Activated CD8-positive, alpha-beta memory T cell treated with anti-CD3 and anti-CD28 coated beads for 36 hours (primary cell): ENCODE data around the gene PCDHA5. TPM values are rescaled to one million over a fixed set of nuclear protein-coding genes. Genes with fewer than 3 reads are reported as not detected.

Experiments used
- CTCF ChIA-PET: fragments of 350-600 bp; sonication (Branson Sonifier 250); formaldehyde crosslinking; loops from one replicate; lab custom pipeline; 2021; ENCODE audit warnings: antibody characterized with exemption; lab: Charles Lee
- POLR2A ChIA-PET: fragments of 350-600 bp; sonication (Branson Sonifier 250); formaldehyde crosslinking; loops from one replicate; lab custom pipeline; 2021; ENCODE audit warnings: antibody characterized with exemption; lab: Charles Lee
- total RNA-seq, 2 experiments: library from RNA; stranded (reverse); gene quantifications; one replicate each; pipeline ENCODE4 v1.2.3, GENCODE V29; 2021

Gene PCDHA5
- total RNA-seq, 2 experiments from 2014 or later = not detected

DNA sequence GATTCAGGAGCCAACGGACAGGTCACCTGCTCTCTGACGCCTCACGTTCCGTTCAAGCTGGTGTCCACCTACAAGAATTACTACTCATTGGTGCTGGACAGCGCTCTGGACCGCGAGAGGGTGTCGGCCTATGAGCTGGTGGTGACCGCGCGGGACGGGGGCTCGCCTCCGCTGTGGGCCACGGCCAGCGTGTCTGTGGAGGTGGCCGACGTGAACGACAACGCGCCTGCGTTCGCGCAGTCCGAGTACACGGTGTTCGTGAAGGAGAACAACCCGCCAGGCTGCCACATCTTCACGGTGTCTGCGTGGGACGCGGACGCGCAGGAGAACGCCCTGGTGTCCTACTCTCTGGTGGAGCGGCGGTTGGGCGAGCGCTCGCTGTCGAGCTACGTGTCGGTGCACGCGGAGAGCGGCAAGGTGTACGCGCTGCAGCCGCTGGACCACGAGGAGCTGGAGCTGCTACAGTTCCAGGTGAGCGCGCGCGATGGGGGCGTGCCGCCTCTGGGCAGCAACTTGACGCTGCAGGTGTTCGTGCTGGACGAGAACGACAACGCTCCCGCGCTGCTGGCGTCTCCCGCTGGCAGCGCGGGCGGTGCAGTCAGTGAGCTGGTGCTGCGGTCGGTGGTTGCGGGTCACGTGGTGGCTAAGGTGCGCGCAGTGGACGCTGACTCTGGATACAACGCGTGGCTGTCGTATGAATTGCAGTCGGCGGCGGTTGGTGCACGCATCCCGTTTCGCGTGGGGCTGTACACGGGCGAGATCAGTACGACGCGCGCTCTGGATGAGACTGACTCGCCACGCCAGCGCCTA lies 36.0 kb downstream of the PCDHA5 start:
- ChIA-PET CTCF (no interaction called here), POLR2A (no interaction called here)

DNA sequence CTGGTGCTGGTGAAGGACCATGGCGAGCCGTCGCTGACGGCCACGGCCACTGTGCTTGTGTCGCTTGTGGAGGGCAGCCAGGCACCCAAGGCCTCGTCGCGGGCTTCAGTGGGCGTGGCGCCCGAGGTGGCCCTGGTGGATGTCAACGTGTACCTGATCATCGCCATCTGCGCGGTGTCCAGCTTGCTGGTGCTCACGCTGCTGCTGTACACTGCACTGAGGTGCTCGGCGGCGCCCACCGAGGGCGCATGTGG lies 36.5 kb downstream of the PCDHA5 start:
- ChIA-PET POLR2A (no interaction called here), CTCF (no interaction called here)

DNA sequence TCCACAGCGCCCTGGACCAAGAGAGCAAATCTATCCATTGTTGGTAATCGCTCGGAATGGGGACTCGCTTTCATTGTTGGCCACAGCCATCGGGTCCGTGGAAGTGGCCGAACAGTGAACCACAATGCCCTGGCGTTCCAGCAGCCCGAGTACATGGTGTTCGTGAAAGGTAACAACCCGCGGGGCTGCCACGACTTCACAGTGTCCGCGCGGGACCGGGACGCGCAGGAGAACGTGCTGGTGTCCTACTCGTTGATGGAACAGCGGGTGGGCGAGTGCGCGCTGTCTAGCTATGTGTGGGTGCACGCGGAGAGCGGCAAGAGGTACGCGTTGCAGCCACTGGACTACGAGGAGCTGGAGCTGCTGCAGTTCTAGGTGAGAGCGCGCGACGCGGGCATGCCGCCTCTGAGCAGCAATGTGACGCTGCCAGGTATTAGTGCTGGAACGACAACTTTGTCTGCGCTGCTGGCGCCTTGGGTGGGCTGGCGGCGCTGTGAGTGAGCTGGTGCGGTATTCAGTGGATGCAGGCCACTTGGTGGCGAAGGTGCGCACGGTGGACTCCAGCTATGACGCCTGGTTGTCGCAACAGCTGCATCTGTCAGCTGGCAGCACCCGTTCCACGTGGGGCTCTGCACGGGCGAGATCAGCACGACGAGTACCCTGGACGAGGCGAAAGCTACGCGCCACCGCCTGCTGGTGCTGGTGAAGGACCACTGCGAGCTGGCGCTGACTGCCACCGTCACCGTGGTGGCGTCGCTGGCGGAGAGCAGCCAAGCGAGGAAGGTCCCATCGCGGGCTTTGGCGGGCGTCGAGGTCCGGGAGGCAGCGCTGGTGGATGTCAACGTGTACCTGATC lies 41.3 kb downstream of the PCDHA5 start:
- POLR2A ChIA-PET = no interaction called here

DNA sequence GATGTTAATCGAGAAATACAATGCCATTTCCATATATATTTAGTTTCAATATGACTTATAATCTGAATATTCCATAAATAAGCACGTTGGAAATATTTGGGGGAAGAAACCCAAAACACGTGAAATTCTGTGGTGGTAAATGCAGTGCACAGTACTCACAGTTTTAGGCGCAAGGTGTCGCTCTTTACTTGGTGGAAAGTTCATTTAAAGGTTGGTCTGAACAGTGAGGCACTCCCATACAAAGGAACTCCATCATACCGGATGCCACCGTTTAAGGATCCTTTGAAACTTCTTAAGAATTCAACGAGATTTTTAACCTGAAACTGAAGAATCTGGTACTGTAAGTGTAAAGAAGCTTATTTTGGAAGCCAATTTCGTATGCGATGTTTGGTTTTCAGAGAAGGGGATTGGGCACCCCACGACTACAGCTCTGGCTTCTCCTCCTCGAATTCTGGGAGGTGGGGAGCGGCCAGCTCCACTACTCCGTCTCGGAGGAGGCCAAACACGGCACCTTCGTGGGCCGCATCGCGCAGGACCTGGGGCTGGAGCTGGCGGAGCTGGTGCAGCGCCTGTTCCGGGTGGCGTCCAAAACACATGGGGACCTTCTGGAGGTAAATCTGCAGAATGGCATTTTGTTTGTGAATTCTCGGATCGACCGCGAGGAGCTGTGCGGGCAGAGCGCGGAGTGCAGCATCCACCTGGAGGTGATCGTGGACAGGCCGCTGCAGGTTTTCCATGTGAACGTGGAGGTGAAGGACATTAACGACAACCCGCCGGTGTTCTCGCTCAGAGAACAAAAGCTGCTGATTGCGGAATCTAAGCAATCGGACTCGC lies 47.5 kb downstream of the PCDHA5 start, which contains the start of gene PCDHA11:
TSS of gene PCDHA11 (plus strand) at position 237 of the 834 bp plus-strand sequence. CDS start at position 384, 147 bp downstream.
- ChIA-PET CTCF (no interaction called here), POLR2A (no interaction called here)

More for the DNA sequence above, 41.3 kb downstream of the PCDHA5 start:
- CTCF ChIA-PET = no interaction called here

DNA sequence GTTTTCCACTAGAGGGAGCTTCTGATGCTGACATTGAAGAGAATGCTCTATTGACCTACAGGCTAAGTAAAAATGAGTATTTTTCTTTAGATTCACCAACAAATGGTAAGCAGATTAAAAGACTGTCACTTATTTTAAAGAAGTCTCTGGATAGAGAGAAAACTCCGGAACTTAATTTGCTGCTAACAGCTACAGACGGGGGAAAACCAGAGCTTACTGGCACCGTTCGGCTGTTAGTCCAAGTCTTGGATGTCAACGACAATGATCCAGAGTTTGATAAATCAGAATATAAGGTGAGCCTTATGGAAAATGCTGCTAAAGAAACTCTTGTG lies 48.1 kb downstream of the PCDHA5 start:
- CTCF ChIA-PET = no interaction called here
- POLR2A ChIA-PET = no interaction called here

DNA sequence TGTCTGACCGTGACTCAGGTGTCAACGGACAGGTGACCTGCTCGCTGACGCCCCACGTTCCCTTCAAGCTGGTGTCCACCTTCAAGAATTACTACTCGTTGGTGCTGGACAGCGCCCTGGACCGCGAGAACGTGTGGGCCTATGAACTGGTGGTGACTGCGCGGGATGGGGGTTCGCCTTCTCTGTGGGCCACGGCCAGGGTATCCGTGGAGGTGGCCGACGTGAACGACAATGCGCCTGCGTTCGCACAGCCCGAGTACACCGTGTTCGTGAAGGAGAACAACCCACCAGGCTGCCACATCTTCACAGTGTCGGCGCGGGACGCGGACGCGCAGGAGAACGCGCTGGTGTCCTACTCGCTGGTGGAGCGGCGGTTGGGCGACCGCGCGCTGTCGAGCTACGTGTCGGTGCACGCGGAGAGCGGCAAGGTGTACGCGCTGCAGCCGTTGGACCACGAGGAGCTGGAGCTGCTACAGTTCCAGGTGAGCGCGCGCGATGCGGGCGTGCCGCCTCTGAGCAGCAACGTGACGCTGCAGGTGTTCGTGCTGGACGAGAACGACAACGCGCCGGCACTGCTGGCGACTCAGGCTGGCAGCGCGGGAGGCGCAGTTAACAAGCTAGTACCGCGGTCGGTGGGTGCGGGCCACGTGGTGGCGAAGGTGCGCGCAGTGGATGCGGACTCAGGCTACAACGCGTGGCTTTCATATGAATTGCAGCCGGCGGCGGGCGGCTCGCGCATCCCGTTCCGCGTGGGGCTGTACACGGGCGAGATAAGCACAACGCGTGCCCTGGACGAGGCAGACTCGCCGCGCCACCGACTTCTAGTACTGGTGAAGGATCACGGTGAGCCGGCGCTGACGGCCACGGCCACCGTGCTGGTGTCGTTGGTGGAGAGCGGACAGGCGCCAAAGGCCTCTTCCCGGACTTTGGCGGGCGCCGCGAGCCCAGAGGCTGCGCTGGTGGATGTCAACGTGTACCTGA lies 49.1 kb downstream of the PCDHA5 start:
- CTCF ChIA-PET = no interaction called here

More for the DNA sequence above, 49.1 kb downstream of the PCDHA5 start:
- POLR2A ChIA-PET = no interaction called here

Other genes starting within 250 kb of the PCDHA5 start
- under 1 TPM; 0.44 to 0.70 TPM for gene CD14, start 188.4 kb upstream of the PCDHA5 start, total RNA-seq
- gene TMCO6, start 182.2 kb upstream of the PCDHA5 start, total RNA-seq = 10 to 100 TPM; 34.6 to 35.3 TPM
- 10 to 100 TPM; 70.9 to 76.7 TPM for gene NDUFA2, start 174.0 kb upstream of the PCDHA5 start, total RNA-seq
- gene IK, start 173.8 kb upstream of the PCDHA5 start, total RNA-seq = 10 to 100 TPM; 89.9 to 96.8 TPM
- gene WDR55, start 156.7 kb upstream of the PCDHA5 start, total RNA-seq = 10 to 100 TPM; 41.0 to 41.3 TPM
- 1 to 10 TPM; 3.2 to 3.4 TPM for gene DND1, start 148.0 kb upstream of the PCDHA5 start, total RNA-seq
- 100 to 1,000 TPM; 100 to 101 TPM for gene HARS1, start 130.2 kb upstream of the PCDHA5 start, total RNA-seq
- gene HARS2, start 130.2 kb upstream of the PCDHA5 start, total RNA-seq = 10 to 100 TPM; 22.6 to 25.8 TPM
- 10 to 100 TPM; 69.5 to 73.0 TPM for gene ZMAT2, start 121.2 kb upstream of the PCDHA5 start, total RNA-seq
- gene PCDHA1, start 35.5 kb upstream of the PCDHA5 start, total RNA-seq = not detected
- gene PCDHA2, start 26.8 kb upstream of the PCDHA5 start, total RNA-seq = not detected
- gene PCDHA3, start 20.6 kb upstream of the PCDHA5 start, total RNA-seq = not detected
- gene PCDHA4, start 14.5 kb upstream of the PCDHA5 start, total RNA-seq = not detected
- not detected for gene PCDHA6, start 6.3 kb downstream of the PCDHA5 start, total RNA-seq
- not detected for gene PCDHA7, start 12.7 kb downstream of the PCDHA5 start, total RNA-seq
- not detected for gene PCDHA8, start 19.6 kb downstream of the PCDHA5 start, total RNA-seq
- not detected for gene PCDHA9, start 26.8 kb downstream of the PCDHA5 start, total RNA-seq
- not detected for gene PCDHA10, start 34.3 kb downstream of the PCDHA5 start, total RNA-seq
- gene PCDHA11, start 47.3 kb downstream of the PCDHA5 start, total RNA-seq = not detected
- not detected for gene PCDHA12, start 53.7 kb downstream of the PCDHA5 start, total RNA-seq
- not detected for gene PCDHA13, start 60.5 kb downstream of the PCDHA5 start, total RNA-seq
- not detected for gene PCDHAC1, start 104.7 kb downstream of the PCDHA5 start, total RNA-seq
- gene PCDHAC2, start 144.9 kb downstream of the PCDHA5 start, total RNA-seq = not detected
- not detected for gene PCDHB1, start 229.8 kb downstream of the PCDHA5 start, total RNA-seq